Measurements from ENCODE around the gene SDF2L1. TPM values are rescaled to one million over a fixed set of nuclear protein-coding genes. Genes with fewer than 3 reads are reported as not detected.

SDF2L1 gene
- total and polyA plus RNA-seq, 2 of the 13 experiments (the other 11 are each of a cell fraction or from before 2014, with no cell fraction given) = 18.0 to 57.4 TPM

DNA sequence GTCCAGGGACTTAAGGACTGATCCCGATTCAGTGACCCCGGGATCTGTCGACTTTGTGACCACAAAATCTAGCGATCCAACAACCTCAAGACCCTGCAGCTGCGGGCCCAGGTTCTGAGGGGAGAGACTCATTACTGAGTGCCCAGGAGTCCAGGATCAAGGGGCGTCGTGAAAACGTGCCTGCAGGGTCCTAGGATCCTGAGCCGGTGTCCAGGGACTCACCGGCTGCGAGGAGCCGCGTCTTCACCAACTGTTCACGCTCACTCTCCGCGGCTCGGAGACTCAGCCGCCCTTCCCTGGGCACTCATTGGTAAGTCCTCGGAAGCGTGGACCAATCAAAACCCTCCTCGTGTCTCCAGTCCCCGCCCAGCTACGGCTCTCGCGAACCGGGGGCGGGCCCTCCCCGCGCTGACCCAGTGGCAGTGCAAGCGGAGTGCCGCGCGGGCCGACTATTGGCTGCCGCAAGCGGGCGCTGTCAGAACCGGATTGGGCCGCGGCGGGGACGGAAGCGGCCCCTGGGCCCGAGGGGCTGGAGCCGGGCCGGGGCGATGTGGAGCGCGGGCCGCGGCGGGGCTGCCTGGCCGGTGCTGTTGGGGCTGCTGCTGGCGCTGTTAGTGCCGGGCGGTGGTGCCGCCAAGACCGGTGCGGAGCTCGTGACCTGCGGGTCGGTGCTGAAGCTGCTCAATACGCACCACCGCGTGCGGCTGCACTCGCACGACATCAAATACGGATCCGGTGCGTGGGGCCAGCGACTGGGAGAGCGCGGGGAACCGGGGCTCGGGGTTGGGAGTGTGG lies at the start of gene SDF2L1 (continued):
- TF ChIP-seq SNAPC4 (CRISPR knock-in tag; IDR thresholded peaks at IDR 0.05) (0 out of 2 replicates have a peak, but pooled peaks have one; percentile 52), ATF1 (CRISPR knock-in tag; IDR thresholded peaks at IDR 0.05) (0 out of 2 replicates have a peak, but pooled peaks have one; percentile 37), FOXK2 (IDR thresholded peaks at IDR 0.05) (no peak), CSRNP1 (CRISPR knock-in tag; IDR thresholded peaks at IDR 0.05) (no peak), SP5 (CRISPR knock-in tag; IDR thresholded peaks at IDR 0.05; ENCODE audit: borderline replicate concordance, low read depth) (peak; percentile 47; the same call in 1 of the 2 replicates), ZNF75D (CRISPR knock-in tag; IDR thresholded peaks at IDR 0.05; ENCODE audit: borderline replicate concordance) (no peak), THAP11 (CRISPR knock-in tag; IDR thresholded peaks at IDR 0.05) (peak; percentile 54), ZNF335 (CRISPR knock-in tag; IDR thresholded peaks at IDR 0.05) (no peak), GATAD1 (CRISPR knock-in tag; IDR thresholded peaks at IDR 0.05) (peak; percentile 65; the same call in 1 of the 2 replicates), BHLHE40 (IDR thresholded peaks at IDR 0.05; ENCODE audit: low read length) (0 out of 2 replicates have a peak, but pooled peaks have one; percentile 4), RBFOX2 (IDR thresholded peaks at IDR 0.05; ENCODE audit: low read depth, low read length) (peak; percentile 82), ZNF83 (CRISPR knock-in tag; IDR thresholded peaks at IDR 0.05; ENCODE audit: borderline replicate concordance) (peak; percentile 27), XBP1 (CRISPR knock-in tag; IDR thresholded peaks at IDR 0.05) (peak; percentile 90; the same call in 1 of the 2 replicates), SP4 (CRISPR knock-in tag; IDR thresholded peaks at IDR 0.05) (peak; percentile 92), ZSCAN21 (CRISPR knock-in tag; IDR thresholded peaks at IDR 0.05; ENCODE audit: borderline replicate concordance) (no peak), CEBPG (CRISPR knock-in tag; IDR thresholded peaks at IDR 0.05) (no peak), SMYD3 (CRISPR knock-in tag; IDR thresholded peaks at IDR 0.05) (no peak), POLR2AphosphoS5 (IDR thresholded peaks at IDR 0.05; ENCODE audit: low read depth, low read length) (peak; percentile 83), MTA1 (CRISPR knock-in tag; IDR thresholded peaks at IDR 0.05; ENCODE audit: borderline replicate concordance) (0 out of 2 replicates have a peak, but pooled peaks have one; percentile 29), MAF1 (CRISPR knock-in tag; IDR thresholded peaks at IDR 0.05; ENCODE audit: borderline replicate concordance) (no peak), ZNF354B (CRISPR knock-in tag; IDR thresholded peaks at IDR 0.05) (no peak; the same call in 1 of the 2 replicates), RFXANK (CRISPR knock-in tag; IDR thresholded peaks at IDR 0.05) (peak; percentile 80; the same call in 1 of the 2 replicates), SP2 (CRISPR knock-in tag; IDR thresholded peaks at IDR 0.05) (peak; percentile 95), POLR2AphosphoS2 (IDR thresholded peaks at IDR 0.05; ENCODE audit: low read depth, low read length) (0 out of 2 replicates have a peak, but pooled peaks have one; percentile 65)
- TF ChIP-seq, protein P1, sequence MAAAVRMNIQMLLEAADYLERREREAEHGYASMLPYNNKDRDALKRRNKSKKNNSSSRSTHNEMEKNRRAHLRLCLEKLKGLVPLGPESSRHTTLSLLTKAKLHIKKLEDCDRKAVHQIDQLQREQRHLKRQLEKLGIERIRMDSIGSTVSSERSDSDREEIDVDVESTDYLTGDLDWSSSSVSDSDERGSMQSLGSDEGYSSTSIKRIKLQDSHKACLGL (CRISPR knock-in tag; IDR thresholded peaks at IDR 0.05) = peak; percentile 21; the same call in 1 of the 2 replicates
